ENCODE results near the gene UNC80.
"Not testable (repeated sequence)": the region's sequence is repeated elsewhere in the genome, so short reads cannot be mapped to it uniquely, and the experiment has no call there.

Gene UNC80, protein sequence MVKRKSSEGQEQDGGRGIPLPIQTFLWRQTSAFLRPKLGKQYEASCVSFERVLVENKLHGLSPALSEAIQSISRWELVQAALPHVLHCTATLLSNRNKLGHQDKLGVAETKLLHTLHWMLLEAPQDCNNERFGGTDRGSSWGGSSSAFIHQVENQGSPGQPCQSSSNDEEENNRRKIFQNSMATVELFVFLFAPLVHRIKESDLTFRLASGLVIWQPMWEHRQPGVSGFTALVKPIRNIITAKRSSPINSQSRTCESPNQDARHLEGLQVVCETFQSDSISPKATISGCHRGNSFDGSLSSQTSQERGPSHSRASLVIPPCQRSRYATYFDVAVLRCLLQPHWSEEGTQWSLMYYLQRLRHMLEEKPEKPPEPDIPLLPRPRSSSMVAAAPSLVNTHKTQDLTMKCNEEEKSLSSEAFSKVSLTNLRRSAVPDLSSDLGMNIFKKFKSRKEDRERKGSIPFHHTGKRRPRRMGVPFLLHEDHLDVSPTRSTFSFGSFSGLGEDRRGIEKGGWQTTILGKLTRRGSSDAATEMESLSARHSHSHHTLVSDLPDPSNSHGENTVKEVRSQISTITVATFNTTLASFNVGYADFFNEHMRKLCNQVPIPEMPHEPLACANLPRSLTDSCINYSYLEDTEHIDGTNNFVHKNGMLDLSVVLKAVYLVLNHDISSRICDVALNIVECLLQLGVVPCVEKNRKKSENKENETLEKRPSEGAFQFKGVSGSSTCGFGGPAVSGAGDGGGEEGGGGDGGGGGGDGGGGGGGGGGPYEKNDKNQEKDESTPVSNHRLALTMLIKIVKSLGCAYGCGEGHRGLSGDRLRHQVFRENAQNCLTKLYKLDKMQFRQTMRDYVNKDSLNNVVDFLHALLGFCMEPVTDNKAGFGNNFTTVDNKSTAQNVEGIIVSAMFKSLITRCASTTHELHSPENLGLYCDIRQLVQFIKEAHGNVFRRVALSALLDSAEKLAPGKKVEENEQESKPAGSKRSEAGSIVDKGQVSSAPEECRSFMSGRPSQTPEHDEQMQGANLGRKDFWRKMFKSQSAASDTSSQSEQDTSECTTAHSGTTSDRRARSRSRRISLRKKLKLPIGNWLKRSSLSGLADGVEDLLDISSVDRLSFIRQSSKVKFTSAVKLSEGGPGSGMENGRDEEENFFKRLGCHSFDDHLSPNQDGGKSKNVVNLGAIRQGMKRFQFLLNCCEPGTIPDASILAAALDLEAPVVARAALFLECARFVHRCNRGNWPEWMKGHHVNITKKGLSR (N-terminal part only)

DNA sequence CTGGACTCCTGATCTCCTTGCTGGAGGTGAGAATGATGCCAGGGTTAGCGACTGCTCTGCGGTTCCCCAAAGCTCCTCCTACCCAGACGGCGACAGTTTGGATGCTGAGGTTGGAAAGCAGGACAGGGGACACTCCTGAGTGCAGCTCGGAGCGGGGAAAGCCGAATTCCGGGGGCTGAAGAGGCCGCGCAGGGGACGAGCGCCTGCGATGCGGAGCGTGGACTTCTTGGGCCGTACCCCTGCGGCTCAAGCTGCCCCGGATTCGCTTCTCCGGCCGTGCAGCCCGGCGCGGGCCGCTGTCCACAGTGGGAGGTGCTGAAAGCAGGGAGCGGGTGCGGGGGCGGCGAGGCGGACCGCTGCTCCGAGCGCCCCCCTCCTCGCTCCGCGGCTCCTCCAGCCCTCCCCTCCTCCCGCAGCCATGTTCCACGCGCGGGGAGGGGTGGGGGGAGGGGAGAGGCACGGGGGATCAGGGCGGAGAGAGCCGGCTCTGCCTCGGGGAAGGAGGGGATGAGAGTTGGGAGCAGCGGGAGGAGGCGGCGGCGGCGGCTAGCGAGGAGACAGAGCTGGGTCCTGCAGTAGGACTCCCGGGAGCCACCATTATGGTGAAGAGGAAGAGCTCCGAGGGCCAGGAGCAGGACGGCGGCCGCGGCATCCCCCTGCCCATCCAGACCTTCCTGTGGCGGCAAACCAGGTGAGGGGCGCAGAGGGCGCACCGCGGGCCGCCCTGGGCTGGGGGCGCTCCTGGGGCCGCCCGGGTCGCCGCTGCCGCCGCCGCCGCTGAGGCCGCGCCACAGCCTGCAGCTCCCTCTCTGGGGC, at the start of gene UNC80:
UNC80 (plus strand) TSS at position 359 of the 816 bp plus-strand sequence; CDS start at position 600, 241 bp downstream.
- DNase-seq (ENCODE audit: low read depth, low spot score) = no peak

DNA sequence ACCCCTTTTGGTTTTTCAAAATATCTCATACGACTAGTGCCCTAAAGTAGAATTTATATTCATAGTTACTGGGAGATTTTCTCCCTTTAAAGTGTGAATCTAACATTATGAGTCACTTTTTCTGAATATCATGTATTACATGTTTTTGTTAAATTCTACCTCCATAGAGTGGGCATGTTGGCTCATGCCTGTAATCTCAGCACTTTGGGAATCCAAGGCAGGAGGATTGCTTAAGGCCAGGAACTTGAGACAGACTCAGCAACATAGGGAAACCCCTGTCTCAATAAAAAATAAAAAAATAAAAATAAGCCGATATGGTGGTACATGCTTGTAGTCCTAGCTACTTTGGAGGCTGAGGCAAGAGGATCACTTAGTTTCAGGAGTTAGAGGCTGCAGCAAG, 45.3 kb upstream of the UNC80 start:
- DNase-seq (ENCODE audit: low read depth, low spot score) = no peak

DNA sequence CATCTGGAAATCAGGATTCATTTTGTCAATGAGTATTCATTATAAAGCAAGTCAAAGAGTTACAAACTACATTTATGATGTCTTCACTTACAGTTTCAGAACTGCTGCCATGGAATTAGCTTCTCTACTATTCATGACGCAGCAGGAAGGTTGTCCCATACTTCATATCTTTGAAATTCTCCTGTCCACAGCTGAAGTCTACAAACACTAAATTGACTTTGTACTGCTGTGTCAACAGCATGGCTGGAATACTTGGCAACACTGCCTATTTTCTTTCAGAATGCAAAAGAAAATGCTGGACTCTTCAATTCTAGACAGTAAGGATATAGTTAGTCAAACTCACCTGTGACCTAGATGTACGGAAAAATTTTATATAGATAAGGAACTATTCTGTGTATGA, 44.6 kb upstream of the UNC80 start:
- DNase-seq (ENCODE audit: low read depth, low spot score) = no peak

DNA sequence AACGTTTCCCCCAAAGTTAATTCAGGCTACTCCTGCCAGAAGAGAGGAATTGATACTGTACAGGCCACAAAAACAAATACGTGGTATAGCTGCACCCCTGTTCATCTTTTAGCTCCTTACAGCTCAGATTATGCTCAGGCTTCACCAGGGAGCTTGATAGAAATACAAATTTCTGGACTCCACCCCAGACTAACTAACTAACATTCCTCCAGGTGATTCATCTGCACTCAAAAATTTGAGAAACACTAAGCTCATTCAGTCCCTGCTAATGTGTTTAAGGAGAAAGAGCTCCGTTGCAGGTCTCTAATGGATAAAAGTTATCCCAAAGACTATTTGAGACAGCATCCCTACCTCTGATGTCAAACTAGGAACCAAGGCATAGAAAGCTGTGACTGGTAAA, 36.8 kb upstream of the UNC80 start:
- no peak for DNase-seq (ENCODE audit: low read depth, low spot score)

DNA sequence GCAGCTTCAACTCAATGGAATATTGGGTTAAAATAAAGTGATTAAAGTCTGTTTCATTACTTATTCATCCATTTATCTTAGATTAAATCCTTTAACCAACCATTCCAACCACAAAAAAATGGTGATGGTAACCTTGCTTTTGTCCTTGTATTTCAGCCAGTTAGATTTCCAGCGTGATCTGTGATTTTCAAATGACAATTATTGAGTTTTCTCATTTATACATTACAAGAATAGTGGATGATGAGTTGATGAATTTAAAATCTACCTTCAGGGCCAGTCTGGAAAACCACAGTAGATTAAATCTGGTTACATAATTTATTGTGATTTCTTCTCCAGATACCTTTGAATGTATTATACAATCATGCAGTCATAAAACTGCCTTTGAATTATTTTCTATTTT, 29.7 kb upstream of the UNC80 start:
- no peak for DNase-seq (ENCODE audit: low read depth, low spot score)

DNA sequence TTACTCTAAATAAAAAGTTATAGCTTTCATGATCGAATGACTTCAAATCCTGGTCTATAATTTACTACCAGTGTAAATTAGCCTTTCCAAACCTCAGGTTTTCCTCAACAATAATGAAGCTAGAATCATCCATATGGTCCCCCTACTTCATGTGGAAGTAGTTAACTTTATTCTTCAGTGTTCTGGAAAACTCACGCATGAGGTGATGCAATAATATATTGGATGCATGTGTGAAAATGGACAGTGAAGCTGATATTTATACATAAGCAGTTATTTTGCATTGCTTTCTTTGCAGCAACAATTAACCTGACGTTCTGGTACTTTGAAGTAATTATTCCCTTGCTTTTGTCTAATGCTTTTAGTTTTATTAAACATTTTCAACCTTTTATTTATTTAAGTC, 18.6 kb upstream of the UNC80 start:
- DNase-seq (ENCODE audit: low read depth, low spot score) = no peak

DNA sequence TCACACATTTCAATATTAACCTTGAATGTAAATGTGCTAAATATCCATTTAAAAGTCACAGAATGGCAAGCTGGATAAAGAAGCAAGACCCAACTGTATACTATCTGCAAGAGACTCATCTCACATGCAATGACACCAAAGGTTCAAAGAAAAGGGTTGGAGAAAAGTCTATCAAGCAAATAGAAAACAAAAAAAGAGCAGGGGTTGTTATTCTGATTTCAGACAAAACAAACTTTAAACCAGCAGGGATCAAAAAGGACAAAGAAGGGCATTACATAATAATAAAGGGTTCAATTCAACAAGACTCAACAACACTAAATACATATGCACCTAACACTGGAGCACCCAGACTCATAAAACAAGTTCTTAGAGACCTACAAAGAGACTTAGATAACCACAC, 14.5 kb upstream of the UNC80 start:
- no peak for DNase-seq (ENCODE audit: low read depth, low spot score)

DNA sequence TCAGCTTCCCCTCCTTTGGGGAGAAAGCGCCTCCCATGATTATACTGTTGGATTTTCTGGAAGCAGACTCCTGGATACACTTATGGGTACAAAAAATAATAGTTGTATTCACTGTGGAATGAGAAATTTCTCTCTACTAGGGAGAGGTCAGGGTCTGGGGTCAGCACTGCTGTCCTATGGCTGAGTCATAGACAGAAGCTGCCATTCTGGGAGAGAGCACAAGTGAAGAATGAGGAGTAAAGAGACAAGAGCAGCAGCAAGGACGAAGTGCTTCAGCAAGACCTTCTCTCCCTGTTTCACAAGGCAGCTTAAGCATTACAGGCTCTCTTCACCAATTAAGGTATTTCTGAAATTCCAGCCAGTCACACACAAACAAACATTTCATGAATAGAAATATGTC, 10.1 kb upstream of the UNC80 start:
- no peak for DNase-seq (ENCODE audit: low read depth, low spot score)

DNA sequence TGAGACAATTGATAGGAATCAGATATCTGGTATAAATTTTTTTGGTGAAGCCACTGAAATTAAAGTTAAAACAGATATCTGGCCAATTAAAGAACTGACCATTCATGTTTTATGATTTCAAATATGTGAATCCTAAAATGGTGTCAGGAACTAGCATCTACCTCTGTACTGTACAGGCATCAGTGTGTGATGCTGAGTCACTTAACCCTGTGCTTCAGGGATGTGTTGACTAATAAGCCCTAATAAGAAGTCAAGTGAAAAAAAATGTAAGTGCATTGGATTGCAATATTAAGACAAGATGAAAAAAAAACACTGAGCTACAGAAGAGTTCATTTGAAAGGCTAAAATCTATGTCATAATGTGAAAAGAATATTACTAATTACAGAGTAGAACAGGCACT, 9.1 kb upstream of the UNC80 start:
- no peak for DNase-seq (ENCODE audit: low read depth, low spot score)

DNA sequence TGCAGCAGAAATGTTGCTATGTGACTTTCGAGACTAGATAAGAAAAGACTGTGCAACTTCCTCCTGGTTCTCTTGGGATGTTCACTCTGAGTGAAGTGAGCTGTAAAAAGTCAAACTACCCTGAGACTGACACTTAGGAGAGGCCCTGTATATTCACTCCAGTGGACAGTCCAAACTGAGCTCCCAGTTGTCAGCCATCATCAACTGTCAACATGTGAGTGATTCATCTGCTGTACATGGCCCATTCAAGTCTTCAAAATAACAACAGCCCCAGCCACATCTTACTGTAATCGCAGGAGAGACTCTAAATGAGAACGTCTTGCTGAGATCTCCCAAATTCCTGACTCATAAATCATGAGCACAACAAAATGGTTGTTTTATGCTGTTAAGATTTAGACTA, 8.5 kb upstream of the UNC80 start:
- no peak for DNase-seq (ENCODE audit: low read depth, low spot score)

DNA sequence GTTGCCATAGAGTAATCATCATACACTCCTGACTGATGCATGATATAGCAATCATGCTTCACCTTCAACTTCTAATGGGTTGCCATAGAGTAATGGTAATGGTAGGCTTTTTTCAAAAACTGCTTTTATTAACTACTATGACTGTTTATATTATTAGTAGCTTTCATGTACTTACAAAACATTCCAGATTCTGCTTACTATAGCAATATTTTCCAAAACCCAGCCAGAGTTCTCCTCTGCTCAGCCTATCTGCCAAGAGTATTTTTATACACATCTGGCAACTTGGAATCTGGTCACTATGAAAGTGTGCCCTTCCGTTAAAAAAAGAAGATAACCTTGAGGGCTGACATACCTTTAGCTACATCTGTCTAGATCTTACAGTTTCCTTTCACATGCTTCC, 5.0 kb upstream of the UNC80 start:
- DNase-seq (ENCODE audit: low read depth, low spot score) = no peak

DNA sequence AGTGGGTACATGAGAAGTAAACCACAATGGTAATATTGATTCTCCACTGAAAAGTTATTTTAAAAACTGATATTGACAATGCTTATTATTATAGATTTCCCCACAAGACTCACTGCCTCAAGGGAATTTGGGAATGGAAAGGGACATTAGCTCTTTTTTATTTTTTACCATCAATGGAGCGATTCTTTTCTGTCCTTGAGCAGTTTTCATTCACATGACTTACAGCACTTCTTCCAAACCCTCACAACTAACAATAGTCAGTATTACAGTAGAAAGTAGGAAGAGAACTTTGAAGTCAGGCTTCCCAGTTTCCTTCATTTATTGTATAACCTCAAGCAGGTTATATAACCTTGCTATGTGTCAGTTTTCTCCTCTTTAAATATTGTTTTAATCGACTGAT, 4.3 kb upstream of the UNC80 start:
- DNase-seq (ENCODE audit: low read depth, low spot score) = no peak

DNA sequence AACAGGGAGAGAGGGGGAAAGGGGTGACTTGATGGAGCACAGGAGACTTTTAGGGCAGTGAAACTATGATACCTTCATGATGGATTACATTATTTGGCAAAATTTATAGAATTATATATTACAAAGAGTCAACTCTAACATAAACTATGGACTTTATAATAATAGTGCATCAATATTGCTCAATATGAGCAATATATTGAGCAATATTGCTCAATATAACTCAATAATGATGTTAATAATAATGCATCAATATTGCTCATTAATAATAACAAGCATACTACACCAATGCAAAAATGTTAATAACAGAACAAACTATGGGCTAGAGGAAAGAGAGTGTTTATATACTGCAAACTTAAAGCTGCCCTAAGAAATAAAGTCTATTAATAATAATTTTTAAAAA, 3.1 kb upstream of the UNC80 start:
- DNase-seq (ENCODE audit: low read depth, low spot score) = no peak

DNA sequence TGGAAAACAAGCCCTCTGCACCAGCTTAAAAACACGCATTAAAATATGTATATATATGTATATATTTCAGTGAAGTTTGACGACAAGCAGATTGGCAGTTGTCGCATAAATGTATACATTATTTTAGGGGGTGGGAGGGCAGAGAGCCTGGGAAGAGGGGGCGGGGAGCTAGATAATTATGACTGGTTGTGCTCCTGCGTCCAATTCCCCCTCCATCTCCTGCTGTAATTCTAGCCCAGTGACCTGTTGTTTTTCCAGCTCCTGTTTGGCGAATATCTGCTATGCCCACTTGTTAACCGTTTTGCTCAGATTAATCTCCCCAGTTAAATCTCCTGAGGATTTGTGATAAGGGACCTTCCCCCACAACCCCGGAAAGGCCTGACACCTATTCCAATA, 656 bp downstream of the UNC80 start:
- DNase-seq (ENCODE audit: low read depth, low spot score) = no peak

DNA sequence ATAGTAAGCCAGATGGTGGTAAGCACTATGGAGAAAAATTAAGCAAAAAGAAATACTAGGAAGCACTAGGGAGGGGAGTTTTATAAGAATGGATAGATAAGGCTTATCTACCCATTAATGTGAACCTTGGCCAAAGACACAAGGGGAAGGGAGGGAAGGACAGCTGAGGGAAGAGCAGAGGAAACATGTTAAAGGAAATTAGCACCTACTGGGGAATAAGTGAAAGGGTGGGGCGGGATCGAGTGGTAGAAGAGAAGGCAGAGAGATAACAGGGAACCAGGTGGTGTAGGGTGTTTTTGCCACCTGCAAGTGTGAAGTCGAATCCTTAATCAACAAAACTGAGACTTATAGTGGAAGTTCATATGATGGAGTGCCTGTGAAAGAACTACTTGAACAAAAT, 1.7 kb downstream of the UNC80 start:
- DNase-seq (ENCODE audit: low read depth, low spot score) = no peak

DNA sequence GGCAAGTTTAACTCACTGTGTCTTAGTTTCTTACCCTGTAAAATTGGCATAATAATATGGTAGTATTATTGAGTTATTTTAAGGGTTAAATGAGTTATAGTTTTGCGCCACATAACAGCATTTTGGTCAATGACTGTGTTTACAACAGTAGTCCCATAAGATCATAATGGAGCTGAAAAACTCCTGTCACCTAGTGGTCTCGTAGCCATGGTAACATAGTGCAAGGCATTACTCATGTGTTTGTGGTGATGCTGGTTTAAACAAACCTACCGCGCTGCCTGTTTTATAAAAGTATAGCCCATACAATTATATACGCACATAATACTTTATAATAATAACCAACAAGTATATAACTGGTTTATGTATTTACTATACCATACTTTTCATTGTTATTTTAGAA, 15.8 kb downstream of the UNC80 start:
- no peak for DNase-seq (ENCODE audit: low read depth, low spot score)

DNA sequence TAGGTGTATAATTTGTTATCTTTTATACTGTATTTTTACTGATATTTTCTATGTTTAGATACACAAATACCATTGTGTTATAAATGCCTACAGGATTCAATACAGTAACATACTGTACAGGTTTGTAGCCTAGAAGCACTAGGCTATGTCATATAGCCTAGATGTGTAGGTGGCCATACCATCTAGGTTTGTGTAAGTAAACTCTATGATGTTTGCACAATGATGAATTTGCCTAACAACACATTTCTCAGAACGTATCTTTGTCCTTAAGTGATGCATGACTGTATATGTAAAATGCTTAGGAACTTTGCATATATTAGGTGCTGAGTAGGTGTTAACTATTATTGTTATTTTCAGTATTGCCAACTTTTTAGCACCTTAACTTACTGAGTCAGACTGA, 17.3 kb downstream of the UNC80 start:
- DNase-seq (ENCODE audit: low read depth, low spot score) = no peak

DNA sequence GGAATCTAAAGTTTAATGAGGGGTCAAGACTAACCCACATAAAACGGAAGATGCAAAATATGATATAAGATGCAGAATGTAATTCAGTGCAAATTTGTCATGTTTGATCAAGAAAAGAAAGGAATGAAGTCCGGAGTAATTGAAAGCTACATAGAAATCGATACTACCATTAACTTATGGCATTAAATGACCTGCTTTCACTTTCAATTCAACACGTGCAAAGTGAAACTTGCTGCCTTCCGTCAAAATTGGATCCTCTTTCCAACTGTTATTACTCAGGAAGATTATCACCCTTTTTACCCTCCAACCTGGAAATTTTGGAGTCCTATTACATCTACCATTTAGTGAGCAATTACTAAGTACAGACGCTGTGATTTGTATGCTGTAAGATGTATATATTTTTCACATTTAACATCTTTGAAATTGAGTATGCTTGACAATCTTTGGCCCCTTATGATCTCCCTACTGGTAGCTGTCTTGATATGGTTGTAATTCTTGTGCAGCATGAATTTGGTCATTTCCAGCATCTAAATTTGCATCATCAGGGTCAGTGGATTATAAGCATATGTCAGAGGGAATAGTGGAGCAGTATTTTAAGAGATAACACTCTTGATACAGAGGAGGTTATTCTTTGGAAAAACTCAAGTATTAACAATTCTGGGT, 18.6 kb downstream of the UNC80 start:
- DNase-seq (ENCODE audit: low read depth, low spot score) = no peak

DNA sequence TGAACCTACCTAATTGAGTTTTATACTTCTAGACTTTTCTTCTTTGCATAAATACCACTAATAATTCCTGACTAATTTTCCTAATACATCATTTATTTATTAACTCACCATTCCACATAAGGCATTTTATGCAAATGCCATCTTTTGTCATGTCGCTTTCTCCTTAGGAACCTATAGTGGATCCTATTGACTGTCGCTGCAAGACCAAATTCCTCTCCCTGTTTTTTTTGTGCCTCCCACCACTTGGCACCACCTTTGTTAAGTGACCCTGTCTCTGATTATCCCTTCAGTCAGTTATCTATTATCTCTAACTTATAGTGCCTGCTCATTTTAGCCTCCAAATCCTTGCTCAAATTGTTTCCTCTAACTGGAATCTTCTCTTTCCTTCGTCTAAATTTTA, 19.5 kb downstream of the UNC80 start:
- no peak for DNase-seq (ENCODE audit: low read depth, low spot score)

DNA sequence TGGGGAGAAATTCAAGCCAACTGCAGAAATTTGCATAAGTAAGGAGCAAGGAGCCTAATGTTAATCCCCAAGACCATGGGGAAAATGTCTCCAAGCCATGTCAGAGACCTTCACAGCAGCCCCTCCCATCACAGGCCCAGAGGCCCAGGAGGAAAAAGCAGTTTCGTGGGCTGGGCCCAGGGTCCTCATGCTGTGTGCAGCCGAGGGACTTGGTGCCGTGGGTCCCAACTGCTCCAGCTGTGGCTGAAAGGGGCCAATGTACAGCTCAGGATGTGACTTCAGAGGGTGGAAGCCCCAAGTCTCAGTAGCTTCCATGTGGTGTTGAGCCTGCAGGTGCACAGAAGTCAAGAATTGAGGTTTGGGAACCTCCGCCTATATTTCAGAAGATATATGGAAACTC, 23.8 kb downstream of the UNC80 start:
- not testable (repeated sequence) for DNase-seq (ENCODE audit: low read depth, low spot score)

DNA sequence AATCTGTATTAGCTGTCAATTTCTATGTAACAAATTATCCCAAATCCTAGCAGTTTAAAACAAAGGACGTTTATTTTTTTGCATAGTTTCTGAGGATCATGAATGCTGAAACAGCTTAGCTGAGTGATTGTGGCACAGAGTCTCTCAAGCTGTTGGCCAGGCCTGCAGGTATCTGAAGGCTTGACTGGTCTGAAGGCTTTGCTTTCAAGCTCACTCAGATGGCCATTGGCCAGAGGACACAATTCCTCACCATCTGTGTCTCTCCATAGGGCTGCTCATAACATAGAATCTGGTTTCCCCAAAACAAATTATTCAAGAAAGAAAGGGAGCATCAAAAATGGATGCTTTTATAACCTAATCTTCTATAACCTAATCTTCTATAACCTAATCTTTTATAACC, 33.7 kb downstream of the UNC80 start:
- no peak for DNase-seq (ENCODE audit: low read depth, low spot score)
